ENCODE measurements around the gene CFAP91.

CFAP91 gene

DNA sequence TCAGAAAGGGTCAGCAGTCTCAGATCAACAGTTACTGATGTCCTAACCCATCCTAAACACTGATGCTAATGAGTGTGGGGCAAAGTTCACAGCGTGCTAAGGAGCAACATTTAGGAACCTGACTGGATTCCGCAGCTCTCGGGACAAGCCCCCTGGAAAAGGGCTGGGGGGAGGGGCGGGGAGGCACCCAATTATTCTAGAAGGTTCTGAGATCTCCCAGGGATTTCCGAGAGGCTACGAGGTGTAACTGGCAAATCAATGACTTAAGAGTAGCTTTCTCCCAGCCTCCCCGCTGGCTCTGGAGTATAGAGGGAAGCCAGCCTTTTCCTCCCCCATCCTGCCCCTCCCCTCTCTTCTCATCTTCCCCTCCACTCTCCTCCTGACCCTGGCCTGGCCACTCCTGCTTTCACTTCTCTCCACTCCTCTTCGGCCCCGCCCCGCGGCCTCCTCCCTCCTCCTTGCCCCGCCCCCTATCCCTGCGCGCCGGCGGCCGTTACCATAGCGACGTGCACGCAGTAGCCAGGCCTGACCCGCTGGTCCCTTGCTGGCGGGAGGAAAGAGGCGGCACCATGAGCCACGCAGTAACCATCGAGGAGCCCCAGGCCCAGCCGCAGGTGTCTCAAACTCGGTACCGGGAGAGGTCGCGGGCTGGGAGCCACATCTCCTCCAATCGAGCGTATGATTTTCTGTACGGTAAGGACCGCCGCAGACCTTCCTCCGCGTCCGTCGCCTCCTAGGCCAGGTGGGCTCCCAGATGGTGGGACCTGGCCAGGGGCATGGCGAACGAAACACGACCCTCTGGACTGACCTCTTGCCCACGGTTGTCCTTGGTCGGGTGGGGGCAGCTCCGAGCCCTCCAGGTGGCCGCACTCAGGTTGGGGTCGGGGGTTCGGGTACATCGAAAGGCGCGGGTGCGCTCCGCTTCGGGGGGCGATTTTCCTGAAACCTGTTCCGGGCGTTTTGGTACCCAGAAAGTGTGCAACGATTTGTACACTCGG, at the start of gene CFAP91:
Gene CFAP91 (plus strand): TSS at position 493 of the 998 bp plus-strand sequence. CDS start 77 bp downstream, at position 570.
- DNase-seq (ENCODE audit: low read depth), result peak; percentile 61
- TF ChIP-seq, protein P1, sequence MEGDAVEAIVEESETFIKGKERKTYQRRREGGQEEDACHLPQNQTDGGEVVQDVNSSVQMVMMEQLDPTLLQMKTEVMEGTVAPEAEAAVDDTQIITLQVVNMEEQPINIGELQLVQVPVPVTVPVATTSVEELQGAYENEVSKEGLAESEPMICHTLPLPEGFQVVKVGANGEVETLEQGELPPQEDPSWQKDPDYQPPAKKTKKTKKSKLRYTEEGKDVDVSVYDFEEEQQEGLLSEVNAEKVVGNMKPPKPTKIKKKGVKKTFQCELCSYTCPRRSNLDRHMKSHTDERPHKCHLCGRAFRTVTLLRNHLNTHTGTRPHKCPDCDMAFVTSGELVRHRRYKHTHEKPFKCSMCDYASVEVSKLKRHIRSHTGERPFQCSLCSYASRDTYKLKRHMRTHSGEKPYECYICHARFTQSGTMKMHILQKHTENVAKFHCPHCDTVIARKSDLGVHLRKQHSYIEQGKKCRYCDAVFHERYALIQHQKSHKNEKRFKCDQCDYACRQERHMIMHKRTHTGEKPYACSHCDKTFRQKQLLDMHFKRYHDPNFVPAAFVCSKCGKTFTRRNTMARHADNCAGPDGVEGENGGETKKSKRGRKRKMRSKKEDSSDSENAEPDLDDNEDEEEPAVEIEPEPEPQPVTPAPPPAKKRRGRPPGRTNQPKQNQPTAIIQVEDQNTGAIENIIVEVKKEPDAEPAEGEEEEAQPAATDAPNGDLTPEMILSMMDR (conservative IDR thresholded peaks at IDR 0.05; ENCODE audit: low read depth, low read length), result no peak
- peak within 1 kb of the TSS; percentile 70 for H3K4me3 ChIP-seq (ENCODE audit: low read length)

DNA sequence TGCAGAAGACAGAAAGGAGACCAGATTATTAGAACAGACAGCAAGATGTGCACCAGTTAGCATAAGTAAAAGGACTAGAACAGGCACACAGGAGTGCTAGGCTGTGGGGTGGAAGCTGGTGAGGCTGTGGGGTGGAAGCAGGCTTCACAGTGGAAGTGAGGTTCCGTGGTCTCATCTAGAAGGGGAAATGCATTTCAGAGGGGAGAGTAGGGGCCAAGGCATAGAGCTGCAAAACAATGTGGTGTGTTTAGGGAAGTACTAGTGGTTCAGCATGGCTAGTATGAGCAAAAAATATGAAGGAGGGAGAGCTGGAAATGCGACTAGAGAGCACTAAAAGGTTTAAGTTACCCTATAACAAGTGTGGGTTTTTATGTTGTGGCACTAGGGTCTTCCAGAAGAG, 48.9 kb upstream of the CFAP91 start:
- TF ChIP-seq, protein P1 (conservative IDR thresholded peaks at IDR 0.05; ENCODE audit: low read depth, low read length), result no peak
- H3K4me3 ChIP-seq (ENCODE audit: low read length), result no peak overlapping the region
- no peak for DNase-seq (ENCODE audit: low read depth)

DNA sequence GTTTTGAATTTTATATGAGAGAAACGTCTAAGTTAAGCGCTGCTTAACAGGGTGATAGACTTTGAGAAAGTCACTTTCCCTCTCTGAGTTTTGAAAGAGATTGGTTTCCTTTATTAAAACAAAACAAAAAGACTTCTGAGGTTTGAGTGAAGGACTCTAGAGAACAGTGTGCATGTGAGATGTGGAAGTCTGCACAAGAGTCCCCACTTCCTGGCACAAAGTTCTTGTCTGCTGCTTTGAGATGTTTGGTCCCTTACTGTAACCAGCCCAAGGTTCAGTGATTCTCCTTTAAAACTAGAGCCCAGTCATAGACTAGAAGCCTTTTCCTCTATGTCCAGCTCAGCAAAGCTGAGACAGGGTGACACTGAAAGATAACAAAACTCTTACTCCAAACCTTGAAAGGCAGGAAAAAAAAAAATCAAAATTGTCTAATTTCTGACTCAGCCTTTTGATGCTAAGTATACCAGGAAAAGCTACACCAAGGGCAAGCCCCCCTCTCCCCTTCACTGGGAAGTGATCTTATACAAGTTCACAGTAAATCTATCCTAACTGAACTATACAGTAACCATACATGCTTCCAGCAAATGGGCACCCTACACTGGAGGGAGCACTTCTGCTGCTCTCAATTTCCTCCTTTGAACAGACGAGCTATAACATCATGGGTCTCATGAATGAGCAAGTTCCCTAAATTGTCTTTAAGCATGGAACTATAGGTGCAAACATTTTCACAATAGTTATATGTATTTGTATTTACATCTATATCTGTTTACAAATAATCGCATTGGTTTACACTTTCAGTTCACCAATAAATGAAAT, 44.7 kb upstream of the CFAP91 start:
- no peak overlapping the region for H3K4me3 ChIP-seq (ENCODE audit: low read length)
- no peak for DNase-seq (ENCODE audit: low read depth)
- TF ChIP-seq, protein P1 (conservative IDR thresholded peaks at IDR 0.05; ENCODE audit: low read depth, low read length), result no peak

DNA sequence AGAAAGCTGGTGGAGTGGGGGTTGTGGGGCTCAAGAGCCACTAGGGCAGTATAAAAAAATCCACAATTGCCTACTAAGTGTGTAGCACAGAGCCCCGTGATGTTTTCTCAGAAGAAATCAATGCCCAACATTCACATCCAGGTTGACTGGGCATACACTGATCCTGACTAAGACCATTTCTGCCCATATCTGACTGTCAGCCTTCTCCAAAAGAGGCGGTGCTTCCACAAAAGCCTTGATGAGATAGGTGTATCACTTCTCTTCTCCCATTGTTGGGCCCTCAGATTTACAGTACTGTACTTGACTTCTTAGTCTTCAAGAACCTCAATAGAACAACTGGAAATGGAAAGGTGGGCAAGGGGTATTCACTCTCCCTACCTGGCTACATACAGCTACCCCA, 43.8 kb upstream of the CFAP91 start:
- no peak overlapping the region for H3K4me3 ChIP-seq (ENCODE audit: low read length)
- DNase-seq (ENCODE audit: low read depth), result no peak
- TF ChIP-seq, protein P1 (conservative IDR thresholded peaks at IDR 0.05; ENCODE audit: low read depth, low read length), result no peak

DNA sequence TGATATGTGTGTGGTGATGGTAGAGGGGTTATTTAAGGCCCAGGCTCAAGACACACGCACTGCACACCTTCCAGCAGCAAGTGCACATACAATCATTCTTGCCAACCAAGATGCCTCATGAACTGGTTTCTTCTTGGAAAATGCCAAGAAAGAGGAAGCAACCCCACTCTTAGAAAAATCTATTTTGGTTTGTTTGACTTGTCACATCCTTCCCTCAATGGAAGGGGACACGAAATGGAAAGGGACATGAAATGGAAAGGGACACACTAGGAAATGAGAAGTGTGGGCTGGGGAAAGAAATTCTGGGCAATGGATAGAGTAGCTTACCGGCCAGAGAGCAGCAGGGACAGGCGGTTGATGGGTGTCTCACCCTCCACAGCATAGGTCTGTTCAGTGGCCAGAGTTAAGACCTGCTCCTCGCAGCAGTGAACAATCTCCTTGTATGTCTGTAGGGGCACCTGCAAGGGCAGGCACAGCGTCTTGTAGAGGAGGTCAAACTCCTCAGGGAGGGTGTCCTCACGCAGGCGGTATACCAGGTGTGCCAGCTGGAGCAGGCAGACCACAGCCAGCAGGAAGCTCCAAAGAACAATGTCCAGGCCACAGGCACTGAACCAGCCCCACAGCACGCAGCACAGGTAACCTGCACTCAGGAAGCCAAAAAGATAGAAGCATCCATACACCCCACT, 43.1 kb upstream of the CFAP91 start:
- no peak overlapping the region for H3K4me3 ChIP-seq (ENCODE audit: low read length)
- TF ChIP-seq, protein P1 (conservative IDR thresholded peaks at IDR 0.05; ENCODE audit: low read depth, low read length), result no peak
- no peak for DNase-seq (ENCODE audit: low read depth)

DNA sequence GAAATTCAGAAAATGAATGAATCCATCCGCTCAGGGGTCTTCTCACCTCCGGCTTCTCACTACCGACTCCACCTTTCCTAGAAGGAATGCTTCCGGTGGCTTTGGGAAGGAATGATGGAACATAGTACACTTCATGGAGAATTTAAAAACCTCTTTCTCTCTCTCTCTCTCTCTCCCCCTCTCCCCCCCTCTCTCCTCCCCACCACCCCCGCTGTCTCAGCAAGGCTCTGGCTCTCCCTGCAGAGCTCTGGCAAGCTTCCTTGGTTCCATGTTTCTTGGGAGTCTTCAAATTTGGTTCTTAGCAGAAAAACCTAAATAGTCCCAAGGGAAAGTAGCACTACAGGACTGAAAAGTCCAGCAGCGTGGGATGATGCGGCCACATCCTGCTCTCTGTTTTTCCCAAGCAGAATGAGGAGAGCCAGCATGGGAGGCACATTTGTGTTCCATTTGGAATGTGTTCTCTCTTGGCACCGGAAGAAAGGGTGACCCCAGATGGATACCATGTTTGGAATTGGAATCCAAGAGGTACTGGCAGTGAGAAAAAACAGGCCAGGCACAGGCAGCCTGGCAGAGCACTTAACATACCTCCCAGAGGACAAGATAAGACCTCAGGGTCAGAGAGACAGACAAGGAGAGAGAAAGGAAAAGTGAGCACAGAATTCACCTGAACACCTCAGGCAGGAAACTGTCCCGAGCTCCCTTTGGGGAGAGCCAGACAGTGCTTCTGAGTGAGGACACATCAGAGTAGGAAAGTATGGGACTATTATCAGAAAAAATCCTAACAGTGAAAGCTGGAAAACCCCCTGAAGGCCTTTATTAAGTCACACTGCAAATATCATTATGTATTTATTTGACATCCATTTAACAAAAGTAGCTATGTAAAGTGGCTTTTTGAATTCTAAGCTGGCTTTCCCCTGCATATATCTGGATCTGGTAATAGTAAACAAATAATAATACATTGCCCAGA, 42.1 kb upstream of the CFAP91 start, which contains the start of gene POPDC2:
Gene POPDC2 (minus strand): TSS at position 116 of the 967 bp plus-strand sequence. CDS start 166 bp downstream, outside the sequence.
- TF ChIP-seq, protein P1 (conservative IDR thresholded peaks at IDR 0.05; ENCODE audit: low read depth, low read length), result no peak
- no peak within 1 kb of the TSS for H3K4me3 ChIP-seq (ENCODE audit: low read length)
- no peak for DNase-seq (ENCODE audit: low read depth)
